Motor neuron (in vitro differentiated cells): Measurements from ENCODE around the gene NUAK1. TPM values are rescaled to one million over a fixed set of nuclear protein-coding genes. Genes with fewer than 3 reads are reported as not detected.
A peak's percentile ranks its signal among the peaks of the same experiment; 100 is the strongest.

Experiments
- ATAC-seq, 8 experiments: fragments of 200-7000 bp; cut with Tn5 transposase; replicated peaks in 6 of 8; 2 replicates each; pipeline ENCODE4 v1.8.0; 2021; ENCODE audit warnings: mild to moderate bottlenecking in 8 of 8, moderate library complexity in 8 of 8
- H3K27ac ChIP-seq, 2 donors: fragments of 250-450 bp; sonication (Bioruptor Pico); 2 replicates each; pipeline ENCODE4 v1.9.0; 2021; ENCODE audit warnings: antibody characterized with exemption in 2 of 2, mild to moderate bottlenecking in 2 of 2, moderate library complexity in 1 of 2
- H3K4me1 ChIP-seq, 2 donors: fragments of 250-450 bp; sonication (Bioruptor Pico); replicated peaks in 1 of 2; 2 replicates each; pipeline ENCODE4 v1.6.1; 2021; ENCODE audit warnings: antibody characterized with exemption in 2 of 2, mild to moderate bottlenecking in 2 of 2, moderate library complexity in 1 of 2
- H3K4me3 ChIP-seq, 5 donors: fragments of 250-450 bp; sonication (Bioruptor Pico); 2 replicates each; pipeline ENCODE4 v1.9.0; 2021; ENCODE audit warnings: antibody characterized with exemption in 5 of 5, mild to moderate bottlenecking in 5 of 5, moderate library complexity in 4 of 5
- WGBS, 10 experiments: fragments of 450-650 bp; shearing (Covaris generic); methylation state at CpG; one replicate each; pipeline ENCODE4 v1.0.0; 2022; 5-methylcytosine and 5-hydroxymethylcytosine counted together
- in situ Hi-C, 9 experiments: fragments of 400-800 bp; cut with MboI; loops; one replicate each; pipeline ENCODE4 v1.15.0; 2021; ENCODE audit warnings: low sequenced_read_pairs in 9 of 9, low pct_unique_long_range_greater_than_20kb in 2 of 9; ENCODE audit not compliant: unreplicated experiment in 9 of 9
- total RNA-seq, 8 experiments: library from RNA; unstranded; fragments of 300-600 nt; gene quantifications; 2 replicates each; pipeline versions ENCODE4 v1.2.3 to v1.2.4, GENCODE V29; 2022

NUAK1 gene
- total RNA-seq, 8 experiments from 2014 or later, result 2.2 to 46.6 (median 13.4) TPM

DNA sequence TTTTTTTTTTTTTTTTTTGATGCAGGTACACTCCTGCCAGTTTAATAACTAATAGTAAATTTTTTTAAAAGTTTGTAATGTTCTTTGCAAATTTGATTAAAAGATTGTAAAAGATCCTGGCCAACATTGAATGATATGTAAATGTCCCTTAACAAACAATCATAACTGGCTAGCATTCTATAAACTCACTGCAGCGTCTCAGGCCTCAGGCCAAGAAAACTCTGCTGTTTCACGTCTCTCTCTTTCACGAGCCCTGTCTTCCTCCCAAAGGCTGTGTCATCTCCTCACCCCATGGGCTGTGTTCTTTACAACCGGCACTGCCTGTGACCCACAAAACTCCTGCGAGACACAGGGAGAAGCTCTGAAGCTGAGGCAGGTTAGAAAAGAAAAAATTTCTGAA lies 103.3 kb downstream of the NUAK1 start:
- Histone ChIP-seq H3K27ac (no peak overlapping the region), H3K4me3 (no peak overlapping the region), H3K4me1 (no peaks in the 10 kb centered on the region)
- in situ Hi-C loops, result no loop called here
- no peak for ATAC-seq
- 56 to 100% (median 85%) methylated on average over 2 to 5 of the region's 5 CpGs; no CpG with 5 or more reads in 1 of the 10 experiments for WGBS, 10 experiments

- Histone ChIP-seq H3K4me1 (no peaks in the 10 kb centered on the region), H3K4me3 (no peak overlapping the region), H3K27ac (no peak overlapping the region)
- 76 to 100% (median 100%) methylated on average over 1 to 4 of the region's 4 CpGs; no CpG with 5 or more reads in 3 of the 10 experiments for WGBS, 10 experiments
- no peak for ATAC-seq
- in situ Hi-C loops, result no loop called here
Observed at GRCh38 chr12:106034316-106034715, 104.4 kb downstream of the NUAK1 start.

GRCh38 chr12:106033161-106033675 lies 105.5 kb downstream of the NUAK1 start:
- H3K27ac ChIP-seq, result no peak overlapping the region
- no peaks in the 10 kb centered on the region for H3K4me1 ChIP-seq
- ATAC-seq, result no peak
- H3K4me3 ChIP-seq, result no peak overlapping the region
- 17 to 100% (median 82%) methylated on average over 1 to 3 of the region's 4 CpGs; no CpG with 5 or more reads in 4 of the 10 experiments for WGBS, 10 experiments
- in situ Hi-C loops, result no loop called here

- ATAC-seq, result no peak
- Histone ChIP-seq H3K27ac (no peak overlapping the region), H3K4me3 (no peak overlapping the region), H3K4me1 (no peaks in the 10 kb centered on the region)
- in situ Hi-C loops, result no loop called here
Observed at GRCh38 chr12:106032623-106032925, 106.2 kb downstream of the NUAK1 start.

DNA sequence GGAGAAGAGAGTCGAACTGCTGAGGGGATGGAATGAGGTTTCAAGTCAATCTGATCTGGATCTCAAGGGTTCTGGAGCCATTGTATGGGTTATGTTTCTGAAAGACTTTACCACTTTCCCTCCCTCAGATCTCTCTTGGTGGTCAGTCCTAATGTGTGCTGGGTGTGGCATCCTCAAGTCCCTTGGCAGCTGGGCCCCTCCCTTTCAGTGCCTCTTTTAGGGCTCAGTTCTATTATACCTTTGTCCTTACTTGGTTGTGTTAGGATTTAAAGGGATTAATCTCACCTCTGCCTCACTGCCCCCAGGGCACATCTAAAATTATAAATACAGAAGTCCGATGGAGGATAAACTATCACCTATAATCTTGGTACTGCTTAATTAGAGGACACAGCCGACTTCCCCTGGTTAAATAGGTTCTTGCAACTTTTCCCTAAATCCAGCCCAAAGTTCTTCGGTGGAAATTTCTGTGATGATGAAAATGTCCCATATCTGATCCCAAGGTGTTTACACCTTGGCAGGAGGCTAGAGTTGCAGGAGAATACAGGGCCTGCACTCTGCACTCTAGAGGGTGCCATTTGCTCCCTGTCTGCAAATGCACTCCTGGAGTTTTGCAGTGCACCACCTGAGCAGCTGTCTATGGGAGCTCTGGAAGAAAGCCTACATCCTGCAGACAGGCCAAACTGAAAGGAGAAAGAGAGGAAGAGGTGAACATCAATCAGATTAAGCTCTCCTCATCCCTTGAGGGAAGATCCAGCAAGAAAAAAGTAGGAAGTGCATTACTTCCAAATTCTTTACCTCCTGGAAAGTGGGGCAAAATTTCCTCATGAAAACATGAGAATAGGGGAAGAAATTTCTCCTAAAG lies 106.8 kb downstream of the NUAK1 start:
- no peak overlapping the region for H3K4me3 ChIP-seq
- ATAC-seq, result peak in 1 of 8 experiments; percentile 20
- 30 to 100% (median 95%) methylated on average over 1 to 3 of the region's 4 CpGs; no CpG with 5 or more reads in 2 of the 10 experiments for WGBS, 10 experiments
- in situ Hi-C loops, result no loop called here
- no peak overlapping the region for H3K27ac ChIP-seq
- no peaks in the 10 kb centered on the region for H3K4me1 ChIP-seq

GRCh38 chr12:106030210-106031071 lies 108.3 kb downstream of the NUAK1 start:
- Histone ChIP-seq H3K27ac (no peak overlapping the region), H3K4me1 (no peaks in the 10 kb centered on the region), H3K4me3 (no peak overlapping the region)
- ATAC-seq, result peak in 4 of 8 experiments; percentile 12 to 60 (median 43)
- 10 to 100% (median 78%) methylated on average over 1 to 11 of the region's 12 CpGs for WGBS, 10 experiments
- in situ Hi-C loops, result no loop called here

DNA sequence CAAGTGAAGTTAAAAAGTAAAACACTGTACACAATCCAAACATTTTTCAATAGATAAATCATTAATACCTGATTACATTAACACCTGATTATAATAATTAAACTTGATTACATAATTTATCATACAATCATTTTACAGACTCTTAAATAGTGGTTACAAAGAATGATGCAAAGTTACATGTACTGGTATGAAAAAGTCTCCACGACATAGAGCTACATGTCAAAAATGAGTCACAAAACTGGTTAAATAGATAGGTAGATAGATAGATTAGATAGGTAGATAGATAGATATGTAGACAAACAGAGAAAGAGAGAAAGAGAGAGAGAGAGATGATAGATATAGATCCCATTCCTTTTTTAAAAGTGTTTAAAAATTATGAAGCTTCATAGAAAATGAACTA lies 109.2 kb downstream of the NUAK1 start:
- ATAC-seq, result no peak
- Histone ChIP-seq H3K4me1 (no peaks in the 10 kb centered on the region), H3K27ac (no peak overlapping the region), H3K4me3 (no peak overlapping the region)
- 54 to 93% (median 76%) methylated on average over 1 of the region's 1 CpG; no CpG with 5 or more reads in 2 of the 10 experiments for WGBS, 10 experiments
- in situ Hi-C loops, result no loop called here

DNA sequence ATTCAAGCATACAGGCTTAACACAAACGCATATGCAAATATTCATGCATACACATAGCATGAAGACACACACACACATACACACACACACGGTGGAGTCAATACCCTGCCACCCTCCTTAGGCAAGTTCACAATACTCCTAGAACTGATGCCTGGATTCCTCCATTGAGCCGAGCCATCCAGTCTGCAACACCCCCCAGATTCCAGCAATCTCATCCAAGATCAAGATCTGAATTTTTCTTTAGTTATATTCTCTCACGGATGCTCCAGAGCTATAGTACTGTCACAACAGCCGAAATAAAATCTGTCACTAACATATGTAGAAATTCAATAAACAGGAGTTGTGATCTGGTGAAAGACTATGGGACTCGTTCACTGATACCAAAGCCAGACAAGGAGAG lies 110.8 kb downstream of the NUAK1 start:
- in situ Hi-C loops, result no loop called here
- 30 to 100% (median 74%) methylated on average over 1 to 6 of the region's 6 CpGs; no CpG with 5 or more reads in 2 of the 10 experiments for WGBS, 10 experiments
- no peak overlapping the region for H3K4me3 ChIP-seq
- H3K4me1 ChIP-seq, result peaks cover 2 to 5% of the 10 kb centered on the region in 2 donors
- ATAC-seq, result peak in 1 of 8 experiments; percentile 20
- H3K27ac ChIP-seq, result no peak overlapping the region

GRCh38 chr12:106027286-106027685 lies 111.5 kb downstream of the NUAK1 start:
- no peak for ATAC-seq
- 57 to 100% (median 94%) methylated on average over 1 to 2 of the region's 5 CpGs; no CpG with 5 or more reads in 5 of the 10 experiments for WGBS, 10 experiments
- H3K4me3 ChIP-seq, result no peak overlapping the region
- peaks cover 6 to 12% of the 10 kb centered on the region in 2 donors for H3K4me1 ChIP-seq
- in situ Hi-C loops, result no loop called here
- no peak overlapping the region for H3K27ac ChIP-seq

GRCh38 chr12:106025129-106025528 lies 113.6 kb downstream of the NUAK1 start:
- H3K4me3 ChIP-seq, result no peak overlapping the region
- WGBS, 10 experiments, result 58 to 100% (median 85%) methylated on average over 1 to 2 of the region's 2 CpGs; no CpG with 5 or more reads in 3 of the 10 experiments
- no peak overlapping the region for H3K27ac ChIP-seq
- in situ Hi-C loops, result no loop called here
- no peak for ATAC-seq
- peaks cover 18 to 27% of the 10 kb centered on the region in 2 donors for H3K4me1 ChIP-seq

- in situ Hi-C loops, result no loop called here
- ATAC-seq, result no peak
- 67 to 100% (median 77%) methylated on average over 1 to 2 of the region's 2 CpGs; no CpG with 5 or more reads in 1 of the 10 experiments for WGBS, 10 experiments
- H3K4me3 ChIP-seq, result no peak overlapping the region
- no peak overlapping the region for H3K27ac ChIP-seq
- peaks cover 18 to 27% of the 10 kb centered on the region in 2 donors for H3K4me1 ChIP-seq
Observed at GRCh38 chr12:106023039-106023438, 115.7 kb downstream of the NUAK1 start.

- WGBS, 10 experiments, result 33 to 100% (median 69%) methylated on average over 1 to 5 of the region's 5 CpGs; no CpG with 5 or more reads in 2 of the 10 experiments
- peak in 4 of 8 experiments; percentile 36 to 89 (median 61) for ATAC-seq
Observed at GRCh38 chr12:106022568-106023012, 116.2 kb downstream of the NUAK1 start.

GRCh38 chr12:106021516-106021915 lies 117.2 kb downstream of the NUAK1 start:
- H3K4me1 ChIP-seq, result peaks cover 18 to 27% of the 10 kb centered on the region in 2 donors
- no peak for ATAC-seq
- H3K27ac ChIP-seq, result no peak overlapping the region
- WGBS, 10 experiments, result 52 to 100% (median 78%) methylated on average over 2 to 4 of the region's 5 CpGs; no CpG with 5 or more reads in 2 of the 10 experiments
- no peak overlapping the region for H3K4me3 ChIP-seq
- in situ Hi-C loops, result no loop called here

More at GRCh38 chr12:106022568-106023012, 116.2 kb downstream of the NUAK1 start:
- no peak overlapping the region for H3K4me3 ChIP-seq
- in situ Hi-C loops, result no loop called here
- H3K4me1 ChIP-seq, result peaks cover 18 to 27% of the 10 kb centered on the region in 2 donors
- H3K27ac ChIP-seq, result peak overlapping the region in 1 of 2 donors; percentile 27
